A549 (cell line): Measurements from ENCODE around the gene BANF1. TPM values are rescaled to one million over a fixed set of nuclear protein-coding genes. Genes with fewer than 3 reads are reported as not detected.

Source experiments
- ATAC-seq, 2 experiments: fragments of 200-7000 bp in 1 of 2; fragments of >200 bp in 1 of 2; cut with Nextera tagmentation in 1 of 2; cut with Tn5 transposase in 1 of 2; 3 replicates each; pipeline versions ENCODE4 v1.8.0 to v1.9.1; 2018 to 2020; ENCODE audit warnings: mild to moderate bottlenecking in 1 of 2, moderate library complexity in 1 of 2
- CTCF ChIA-PET: fragments of 300-600 bp; sonication (Branson Sonifier 250); formaldehyde crosslinking; extraction: SDS; loops from one replicate; lab custom pipeline; 2021; ENCODE audit warnings: antibody characterized with exemption, inconsistent platforms; lab: Yijun Ruan, JAX
- POLR2A ChIA-PET: fragments of 350-600 bp; formaldehyde crosslinking; extraction: SDS; loops from one replicate; lab custom pipeline; 2021; ENCODE audit warnings: antibody characterized with exemption, inconsistent platforms; lab: Yijun Ruan, JAX
- DNase-seq, 2 experiments: peaks; one replicate each; pipeline versions ENCODE4 v3.0.0 to v3.0.0-alpha.2; 2011 to 2016; ENCODE audit warnings: low read depth in 1 of 2, low spot score in 1 of 2
- FAIRE-seq: peaks from 2 replicates; lab custom pipeline; 2011; peaks lifted over from hg19 to GRCh38; lab: Jason Lieb, UNC
- H3K27ac ChIP-seq, 2 experiments: fragments of >200 bp; sonication (Bioruptor Twin); formaldehyde crosslinking; 3 replicates each; pipeline ENCODE4 v1.5.1; 2016 to 2017
- H3K4me1 ChIP-seq: fragments of >200 bp; sonication (Bioruptor Twin); formaldehyde crosslinking; 3 replicates; pipeline ENCODE4 v1.6.1; 2016
- H3K4me2 ChIP-seq: fragments of >200 bp; sonication (Bioruptor Twin); formaldehyde crosslinking; 3 replicates; pipeline ENCODE4 v1.6.1; 2016
- H3K4me3 ChIP-seq: fragments of >200 bp; sonication (Bioruptor Twin); formaldehyde crosslinking; 3 replicates; pipeline ENCODE4 v1.5.1; 2016
- H3K9me3 ChIP-seq: fragments of >200 bp; sonication (Bioruptor Twin); formaldehyde crosslinking; 3 replicates; pipeline ENCODE4 v1.6.1; 2016
- ATOH8 ChIP-seq: fragments of 250-450 bp; sonication (Bioruptor Pico); IDR thresholded peaks from 2 replicates; pipeline ENCODE4 v1.5.0; 2020; ENCODE audit warnings: low read depth, mild to moderate bottlenecking, moderate library complexity
- EHMT2 ChIP-seq: fragments of 200-600 bp; sonication (generic); IDR thresholded peaks from 2 replicates; pipeline ENCODE4 v1.6.1; 2016; ENCODE audit warnings: antibody characterized with exemption, low read depth, mild to moderate bottlenecking, moderate library complexity
- ESRRA ChIP-seq: fragments of 150-350 bp; IDR thresholded peaks from 2 replicates; pipeline ENCODE4 v1.6.1; 2014; ENCODE audit warnings: mild to moderate bottlenecking, low read length, borderline replicate concordance
- FOSL2 ChIP-seq, 2 experiments: fragments of 450-650 bp in 1 of 2; fragments of >200 bp in 1 of 2; sonication (Bioruptor Twin) in 1 of 2; formaldehyde crosslinking; IDR thresholded peaks; 2 replicates each; pipeline versions ENCODE4 v1.5.0 to v1.6.1; 2016 to 2020; ENCODE audit warnings: mild to moderate bottlenecking in 1 of 2, moderate library complexity in 1 of 2
- GATA3 ChIP-seq: IDR thresholded peaks from 2 replicates; pipeline ENCODE4 v1.6.1; 2012; ENCODE audit warnings: borderline replicate concordance
- HEYL ChIP-seq: fragments of 250-450 bp; sonication (Bioruptor Pico); IDR thresholded peaks from 2 replicates; pipeline ENCODE4 v1.8.0; 2021; ENCODE audit warnings: mild to moderate bottlenecking, moderate library complexity
- HOXA7 ChIP-seq: fragments of 250-450 bp; sonication (Bioruptor Pico); IDR thresholded peaks from 2 replicates; pipeline ENCODE4 v1.5.0; 2020; ENCODE audit warnings: mild to moderate bottlenecking, moderate library complexity
- KDM5A ChIP-seq: fragments of 200-600 bp; sonication (generic); IDR thresholded peaks from 2 replicates; pipeline ENCODE4 v1.6.1; 2016; ENCODE audit warnings: antibody characterized with exemption, mild to moderate bottlenecking
- NFE2L2 ChIP-seq: fragments of 150-350 bp; conservative IDR thresholded peaks from 2 replicates; pipeline ENCODE4 v1.6.1; 2014; ENCODE audit warnings: low read length
- NPAS2 ChIP-seq: fragments of 250-450 bp; sonication (Bioruptor Pico); IDR thresholded peaks from 2 replicates; pipeline ENCODE4 v1.8.0; 2022; ENCODE audit warnings: mild to moderate bottlenecking, moderate library complexity, borderline replicate concordance
- PHF8 ChIP-seq: fragments of 200-600 bp; sonication (generic); IDR thresholded peaks from 2 replicates; pipeline ENCODE4 v1.6.1; 2016; ENCODE audit warnings: low read depth, mild to moderate bottlenecking, antibody characterized with exemption, moderate library complexity, borderline replicate concordance
- POLR2A ChIP-seq: IDR thresholded peaks from 2 replicates; pipeline ENCODE4 v1.6.1; 2012; ENCODE audit warnings: mild to moderate bottlenecking, low read length
- RAD21 ChIP-seq, 2 experiments: fragments of >200 bp in 1 of 2; sonication (Bioruptor Twin) in 1 of 2; formaldehyde crosslinking in 1 of 2; IDR thresholded peaks in 1 of 2; conservative IDR thresholded peaks in 1 of 2; 2 replicates in 1 of 2; 3 replicates in 1 of 2; pipeline ENCODE4 v1.6.1; 2012 to 2018; ENCODE audit warnings: inconsistent platforms in 1 of 2
- RCOR1 ChIP-seq: fragments of 150-350 bp; IDR thresholded peaks from 2 replicates; pipeline ENCODE4 v1.6.1; 2014; ENCODE audit warnings: antibody characterized with exemption, low read length, low read depth
- RNF2 ChIP-seq: fragments of 200-600 bp; sonication (generic); IDR thresholded peaks from 2 replicates; pipeline ENCODE4 v1.6.1; 2016; ENCODE audit warnings: low read depth, mild to moderate bottlenecking, antibody characterized with exemption, moderate library complexity, borderline replicate concordance
- SREBF2 ChIP-seq: fragments of 450-650 bp; IDR thresholded peaks from 2 replicates; pipeline ENCODE4 v1.6.1; 2014; ENCODE audit warnings: mild to moderate bottlenecking, moderate library complexity
- TFCP2L1 ChIP-seq: fragments of 250-450 bp; sonication (Bioruptor Pico); IDR thresholded peaks from 2 replicates; pipeline ENCODE4 v1.5.0; 2021; ENCODE audit warnings: mild to moderate bottlenecking
- USF2 ChIP-seq: fragments of 450-650 bp; IDR thresholded peaks from 2 replicates; pipeline ENCODE4 v1.6.1; 2014; ENCODE audit warnings: antibody characterized with exemption
- ZFP36 ChIP-seq: fragments of 450-650 bp; IDR thresholded peaks from 2 replicates; pipeline ENCODE4 v1.6.1; 2014; ENCODE audit warnings: borderline replicate concordance; ENCODE audit not compliant: partially characterized antibody
- ZSCAN20 ChIP-seq: fragments of 250-450 bp; sonication (Bioruptor Pico); IDR thresholded peaks from 2 replicates; pipeline ENCODE4 v1.8.0; 2022; ENCODE audit warnings: mild to moderate bottlenecking, moderate library complexity
- WGBS: methylation state at CpG from one replicate; pipeline ENCODE4 v1.1.6; 2017; ENCODE audit errors: missing lambda C conversion rate; 5-methylcytosine and 5-hydroxymethylcytosine counted together
- polyA plus RNA-seq, 4 experiments: library from polyadenylated mRNA; depleted of rRNA in 3 of 4; stranded (reverse); fragments of >200 nt; fragmentation: RNase III in 1 of 4; extraction: RNeasy Plus Mini Kit Qiagen cat#74134 plus additional on column Dnase treatment in 1 of 4; gene quantifications; 2 replicates in 3 of 4; 3 replicates in 1 of 4; pipeline ENCODE4 v1.2.3, GENCODE V29; 2011 to 2017

The BANF1 gene
- polyA plus RNA-seq, 2 of the 4 experiments (the other 2 are of a cell fraction) = 309 to 399 TPM

DNA sequence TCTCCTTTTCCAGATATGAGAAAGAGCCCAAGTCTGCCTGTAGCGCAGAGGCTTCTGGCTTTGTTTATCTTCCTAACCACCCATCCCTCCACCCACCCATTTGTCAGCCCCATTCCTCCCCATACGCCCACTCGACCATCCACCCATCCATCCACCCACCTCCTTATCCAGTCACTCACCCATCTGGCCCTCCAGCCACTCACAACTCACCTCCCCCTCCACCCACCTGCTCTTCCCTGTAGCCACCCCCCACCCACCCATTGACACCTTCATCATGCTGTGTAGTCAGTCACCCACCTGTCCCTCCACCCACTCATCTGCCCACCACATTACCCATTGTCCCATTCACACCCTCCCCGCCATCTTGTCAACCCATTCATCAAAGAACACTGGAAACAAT is 15.0 kb downstream of the BANF1 start:
- no peak overlapping the region for H3K4me2 ChIP-seq
- no peak for FAIRE-seq

DNA sequence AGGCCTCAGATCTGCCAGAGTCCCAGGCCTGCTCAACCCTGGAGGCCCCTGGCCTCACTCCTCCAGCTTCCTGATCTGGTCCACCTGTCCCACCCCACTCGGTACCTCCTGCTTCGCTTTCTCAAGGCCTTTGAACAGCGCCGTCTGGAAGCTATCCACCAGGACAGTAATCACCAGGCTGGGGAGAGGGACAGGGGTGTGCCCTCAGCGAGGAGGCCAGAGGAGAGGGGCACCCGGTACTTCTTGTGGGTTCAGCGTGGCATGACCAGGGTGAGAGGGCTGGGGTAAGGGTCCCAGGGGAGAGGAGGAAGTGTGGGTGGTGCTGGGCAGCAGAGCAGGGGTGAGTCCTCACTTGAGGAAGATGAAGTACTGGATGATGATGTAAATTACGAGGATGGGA is 17.9 kb downstream of the BANF1 start:
- peak overlapping the region in 1 of 2 experiments; percentile 77; a peak in 4 of 6 replicates for H3K27ac ChIP-seq
- TF ChIP-seq TFCP2L1 (CRISPR knock-in tag) (no peak), RAD21 (conservative IDR thresholded peaks at IDR 0.05 in 1 of 2, IDR thresholded peaks at IDR 0.05 in 1 of 2) (no peak), RCOR1 (no peak), POLR2A (no peak), NFE2L2 (no peak), ATOH8 (CRISPR knock-in tag) (no peak), ZFP36 (no peak), HOXA7 (no peak), KDM5A (no peak), RNF2 (no peak), EHMT2 (no peak), PHF8 (no peak), HEYL (no peak), SREBF2 (no peak)
- TF ChIP-seq, all 56 proteins: peak for 0
- Histone ChIP-seq H3K4me2 (no peak overlapping the region), H3K4me3 (no peak overlapping the region), H3K4me1 (peaks cover 18% of the 10 kb centered on the region), H3K9me3 (no peaks in the 10 kb centered on the region)
- DNase-seq = no peak
- WGBS = 81% methylated on average over 8 of the region's 8 CpGs
- ChIA-PET CTCF (interaction anchor here (1.0 to 6.5 kb wide), 4 partner anchors 11 to 90 kb away, joined by 3 to 188 read pairs (median 62); partner anchors contain the start of gene CST6), POLR2A (interaction anchor here (0.5 kb wide), 1 partner anchor 18 kb away, joined by 6 read pairs; the partner anchor contains the start of genes BANF1 and EIF1AD)
- ATAC-seq = no peak
- FAIRE-seq = no peak

More for the DNA sequence above, 15.0 kb downstream of the BANF1 start:
- POLR2A ChIA-PET = interaction anchor here (0.7 kb wide), 2 partner anchors 85 to 263 kb away, joined by 4 to 5 read pairs; no protein-coding TSS in a partner anchor
- DNase-seq (no peak), ATAC-seq (no peak)
- no peaks in the 10 kb centered on the region for H3K9me3 ChIP-seq
- H3K4me3 ChIP-seq = no peak overlapping the region
- no peak overlapping the region for H3K27ac ChIP-seq
- TF ChIP-seq ZSCAN20 (CRISPR knock-in tag) (no peak), POLR2A (no peak), ESRRA (no peak), USF2 (no peak), HEYL (no peak)
- peaks cover 24% of the 10 kb centered on the region for H3K4me1 ChIP-seq
- WGBS = 85% methylated on average over 4 of the region's 4 CpGs
- CTCF ChIA-PET = no interaction called here

GRCh38 chr11:66020618-66021357 is 18.5 kb downstream of the BANF1 start:
- no peak for TF ChIP-seq FOSL2 (IDR thresholded peaks at IDR 0.05)
- TF ChIP-seq FOSL2 (CRISPR knock-in tag; IDR thresholded peaks at IDR 0.05) = peak; percentile 71
- TF ChIP-seq NPAS2 = no peak
- no peak for TF ChIP-seq GATA3
- ATAC-seq (peak; percentile 67 to 71), DNase-seq (peak; percentile 59 to 64), FAIRE-seq (no peak)
- ChIA-PET POLR2A (interaction anchor here (0.5 to 0.7 kb wide), 2 partner anchors 18 to 19 kb away, joined by 3 to 6 read pairs; partner anchors contain the start of genes BANF1 and EIF1AD), CTCF (interaction anchor here (0.6 to 6.5 kb wide), 5 partner anchors 12 to 1807 kb away, joined by 3 to 188 read pairs (median 20); partner anchors contain the start of gene CST6)
- H3K27ac ChIP-seq = peak overlapping the region; percentile 37 to 77; a peak in 5 of 6 replicates
- 93% methylated on average over 18 of the region's 25 CpGs for WGBS
- no peak overlapping the region for H3K4me3 ChIP-seq
- H3K9me3 ChIP-seq = no peaks in the 10 kb centered on the region
- peak overlapping the region; percentile 49 for H3K4me2 ChIP-seq
- H3K4me1 ChIP-seq = peaks cover 12% of the 10 kb centered on the region
